ENCODE results near the gene SH2D7. TPM values are rescaled to one million over a fixed set of nuclear protein-coding genes. Genes with fewer than 3 reads are reported as not detected.

Gene SH2D7
- total RNA-seq, 1 experiment from 2014 or later: not detected

- POLR2A ChIA-PET: interaction anchor here (0.7 kb wide), 1 partner anchor 191 kb away, joined by 3 read pairs; no protein-coding TSS in a partner anchor
- DNase-seq (ENCODE audit: low spot score): no peak
- Mint-ChIP-seq H3K27ac (no peak overlapping the region), H3K4me3 (no peak overlapping the region), H3K9me3 (no peaks in the 10 kb centered on the region), H3K27me3 (ENCODE audit: low read depth) (no peaks in the 10 kb centered on the region), H3K4me1 (peaks cover 7% of the 10 kb centered on the region), H3K36me3 (no peaks in the 10 kb centered on the region)
- no peak for ATAC-seq
- TF ChIP-seq ZNF121 (CRISPR knock-in tag; IDR thresholded peaks at IDR 0.05) (no peak), ATF1 (CRISPR knock-in tag; IDR thresholded peaks at IDR 0.05) (no peak), AFF4 (CRISPR knock-in tag; IDR thresholded peaks at IDR 0.05; ENCODE audit: borderline replicate concordance) (no peak), IRF1 (CRISPR knock-in tag; IDR thresholded peaks at IDR 0.05) (no peak), NFE2L1 (CRISPR knock-in tag; IDR thresholded peaks at IDR 0.05) (no peak), TEAD4 (CRISPR knock-in tag; IDR thresholded peaks at IDR 0.05) (no peak), HMGA2 (CRISPR knock-in tag; IDR thresholded peaks at IDR 0.05) (no peak), ZBTB21 (CRISPR knock-in tag; IDR thresholded peaks at IDR 0.05; ENCODE audit: borderline replicate concordance) (no peak), ZNF396 (CRISPR knock-in tag; IDR thresholded peaks at IDR 0.05; ENCODE audit: borderline replicate concordance) (no peak), ZNF423 (CRISPR knock-in tag; IDR thresholded peaks at IDR 0.05) (no peak), ELF4 (CRISPR knock-in tag; IDR thresholded peaks at IDR 0.05; ENCODE audit: low read depth) (no peak), GABPB1 (CRISPR knock-in tag; IDR thresholded peaks at IDR 0.05) (no peak), MYBL2 (CRISPR knock-in tag; IDR thresholded peaks at IDR 0.05) (no peak), FOXP4 (CRISPR knock-in tag; IDR thresholded peaks at IDR 0.05) (no peak), ARID4B (CRISPR knock-in tag; IDR thresholded peaks at IDR 0.05; ENCODE audit: borderline replicate concordance) (no peak), E2F4 (CRISPR knock-in tag; IDR thresholded peaks at IDR 0.05; ENCODE audit: borderline replicate concordance, low read depth) (no peak), STAT6 (CRISPR knock-in tag; conservative IDR thresholded peaks at IDR 0.05; ENCODE audit: low read depth) (no peak), MXD4 (CRISPR knock-in tag; IDR thresholded peaks at IDR 0.05; ENCODE audit: borderline replicate concordance) (no peak)
- CTCF ChIA-PET: interaction anchor here (0.7 to 5.2 kb wide), 26 partner anchors 11 to 625 kb away, joined by 3 to 46 read pairs (median 4); partner anchors contain the start of genes ACSBG1, CIB2, IDH3A and PSMA4
Measured at GRCh38 chr15:78112551-78112950, 20.2 kb downstream of the SH2D7 start.
